ENCODE measurements around the gene CD47. TPM values are rescaled to one million over a fixed set of nuclear protein-coding genes. Genes with fewer than 3 reads are reported as not detected.

CD47 gene
- total and polyA plus RNA-seq, 7 experiments from 2014 or later, result 130 to 232 (median 171) TPM

DNA sequence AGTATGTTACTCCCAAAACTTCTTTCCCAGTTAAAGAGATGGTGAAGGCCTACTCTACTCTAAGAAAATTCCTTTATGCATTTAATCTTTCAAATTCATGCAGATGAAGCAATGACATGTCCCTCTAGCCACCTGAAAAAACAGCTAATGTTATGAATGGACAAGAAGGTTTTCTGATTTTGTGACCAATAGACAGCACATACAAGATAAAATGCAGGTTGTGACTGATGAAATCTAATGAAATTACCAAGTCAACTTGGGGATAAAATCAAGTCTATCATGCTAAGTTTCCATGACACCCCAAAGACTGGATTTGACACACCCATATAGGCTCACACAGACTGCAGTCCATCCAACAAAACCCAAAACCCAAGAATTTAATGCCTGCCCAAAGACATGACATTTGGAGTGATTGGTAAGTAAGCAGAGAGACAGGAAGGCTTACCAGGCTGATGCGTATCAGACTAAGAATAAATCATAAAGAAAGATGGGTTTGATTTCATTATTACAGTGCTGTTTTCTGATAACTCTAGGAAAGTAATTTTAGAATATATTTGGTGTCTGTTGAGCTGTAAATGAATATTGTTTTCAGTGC lies 26.4 kb downstream of the CD47 start:
- peaks cover 40 to 91% (median 80%) of the 10 kb centered on the region in 7 donors for H3K4me1 Mint-ChIP-seq
- Histone ChIP-seq H3K4me1 (ENCODE audit: control insufficient read depth in 2 of 2, insufficient read depth in 2 of 2, low read length in 2 of 2) (peaks cover 6 to 13% of the 10 kb centered on the region in 2 donors), H3K36me3 (ENCODE audit: control insufficient read depth in 2 of 3, insufficient read depth in 3 of 3, low read length in 3 of 3) (peaks cover 12 to 46% (median 16%) of the 10 kb centered on the region in 3 experiments), H3K9me3 (ENCODE audit: control insufficient read depth in 2 of 3, low read length in 3 of 3) (no peaks in the 10 kb centered on the region), H3K4me3 (ENCODE audit: low read length) (no peak overlapping the region), H3K27me3 (ENCODE audit: control insufficient read depth in 2 of 2, insufficient read depth in 2 of 2, low read length in 2 of 2) (no peaks in the 10 kb centered on the region), H3K27ac (ENCODE audit: low read depth, low read length) (no peak overlapping the region)
- intact Hi-C loops (cut with micrococcal nuclease), result no loop called here
- H3K36me3 Mint-ChIP-seq, result peaks cover 13 to 69% (median 38%) of the 10 kb centered on the region in 5 donors
- no peaks in the 10 kb centered on the region for H3K9me3 Mint-ChIP-seq
- no peak for DNase-seq
- H3K27me3 Mint-ChIP-seq, result no peaks in the 10 kb centered on the region
- ATAC-seq, result no peak
- peak overlapping the region in 2 of 10 donors; percentile 39 to 44 for H3K4me3 Mint-ChIP-seq
- ChIA-PET CTCF (no interaction called here), POLR2A (interaction anchor here (0.7 to 1.1 kb wide), 3 partner anchors 23 to 414 kb away, joined by 3 to 6 read pairs (median 3); no protein-coding TSS in a partner anchor)
- peak overlapping the region in 6 of 9 donors; percentile 18 to 81 (median 68) for H3K27ac Mint-ChIP-seq

DNA sequence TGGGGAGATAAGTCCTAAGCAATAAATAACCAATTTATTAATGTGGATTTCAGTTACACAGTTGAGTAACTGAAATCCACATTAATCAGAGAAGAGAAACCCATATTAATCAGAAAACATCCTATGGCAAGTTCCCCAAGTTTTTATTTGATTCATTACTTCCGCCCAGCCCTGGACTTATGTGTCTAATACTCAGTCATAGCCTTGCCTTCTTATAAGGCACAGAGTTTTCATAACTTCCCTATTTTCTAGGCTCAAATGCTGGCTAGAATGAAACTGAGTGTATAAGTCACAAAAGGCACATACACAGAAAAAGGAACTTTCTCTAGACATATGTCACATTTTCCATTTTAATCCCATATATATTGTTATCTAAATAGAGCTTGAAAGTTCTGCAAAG lies 28.8 kb downstream of the CD47 start:
- CTCF ChIA-PET, result no interaction called here
- no peak overlapping the region for H3K27ac ChIP-seq (ENCODE audit: low read depth, low read length)
- DNase-seq (no peak), ATAC-seq (peak; percentile 79)
- H3K27me3 Mint-ChIP-seq, result no peaks in the 10 kb centered on the region
- peaks cover 38 to 89% (median 80%) of the 10 kb centered on the region in 7 donors for H3K4me1 Mint-ChIP-seq
- no peak overlapping the region for H3K4me3 Mint-ChIP-seq
- H3K4me3 ChIP-seq (ENCODE audit: low read length), result no peak overlapping the region
- intact Hi-C loops (cut with micrococcal nuclease), result loop anchor here in 1 of 2 donors (2.0 kb wide), 1 partner anchor 13 kb away; no protein-coding TSS in a partner anchor
- H3K27ac Mint-ChIP-seq, result peak overlapping the region in 6 of 9 donors; percentile 12 to 67 (median 38)
- POLR2A ChIA-PET, result no interaction called here
- H3K9me3 Mint-ChIP-seq, result no peaks in the 10 kb centered on the region
- peaks cover 13 to 67% (median 50%) of the 10 kb centered on the region in 5 donors for H3K36me3 Mint-ChIP-seq
- no peaks in the 10 kb centered on the region for H3K9me3 ChIP-seq (ENCODE audit: control insufficient read depth in 2 of 3, low read length in 3 of 3)
- H3K36me3 ChIP-seq (ENCODE audit: control insufficient read depth in 2 of 3, insufficient read depth in 3 of 3, low read length in 3 of 3), result peaks cover 18 to 46% (median 24%) of the 10 kb centered on the region in 3 experiments
- peaks cover 6 to 10% of the 10 kb centered on the region in 2 donors for H3K4me1 ChIP-seq (ENCODE audit: control insufficient read depth in 2 of 2, insufficient read depth in 2 of 2, low read length in 2 of 2)
- H3K27me3 ChIP-seq (ENCODE audit: control insufficient read depth in 2 of 2, insufficient read depth in 2 of 2, low read length in 2 of 2), result no peaks in the 10 kb centered on the region

DNA sequence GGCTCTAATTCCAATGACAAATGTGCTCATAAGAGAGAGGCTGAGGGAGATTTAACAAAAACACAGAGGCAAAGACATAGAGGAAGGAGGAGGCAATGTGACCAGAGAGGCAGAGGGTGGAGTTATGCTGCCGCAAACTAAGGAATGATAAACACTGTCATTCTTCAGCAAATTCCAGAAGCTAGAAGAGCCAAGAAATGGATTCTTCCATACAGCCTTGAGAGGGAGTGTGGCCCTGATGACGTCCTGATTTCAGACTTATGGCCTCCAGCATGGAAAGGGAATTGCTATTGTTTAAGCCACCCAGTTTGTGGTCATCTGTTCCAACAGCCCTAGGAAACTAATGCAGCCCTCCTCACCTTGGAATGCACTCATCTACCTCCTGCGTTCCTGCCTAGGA lies 30.5 kb downstream of the CD47 start:
- H3K36me3 ChIP-seq (ENCODE audit: control insufficient read depth in 2 of 3, insufficient read depth in 3 of 3, low read length in 3 of 3), result peaks cover 18 to 53% (median 24%) of the 10 kb centered on the region in 3 experiments
- ChIA-PET CTCF (no interaction called here), POLR2A (interaction anchor here (1.1 kb wide), 1 partner anchor 55 kb away, joined by 3 read pairs; no protein-coding TSS in a partner anchor)
- peaks cover 38 to 88% (median 76%) of the 10 kb centered on the region in 7 donors for H3K4me1 Mint-ChIP-seq
- ATAC-seq (no peak), DNase-seq (no peak)
- peaks cover 7 to 11% of the 10 kb centered on the region in 2 donors for H3K4me1 ChIP-seq (ENCODE audit: control insufficient read depth in 2 of 2, insufficient read depth in 2 of 2, low read length in 2 of 2)
- H3K4me3 Mint-ChIP-seq, result no peak overlapping the region
- peak overlapping the region in 6 of 9 donors; percentile 3 to 76 (median 44) for H3K27ac Mint-ChIP-seq
- H3K9me3 Mint-ChIP-seq, result no peaks in the 10 kb centered on the region
- peaks cover 12 to 63% (median 49%) of the 10 kb centered on the region in 5 donors for H3K36me3 Mint-ChIP-seq
- no peak overlapping the region for H3K27ac ChIP-seq (ENCODE audit: low read depth, low read length)
- H3K9me3 ChIP-seq (ENCODE audit: control insufficient read depth in 2 of 3, low read length in 3 of 3), result no peaks in the 10 kb centered on the region
- no peak overlapping the region for H3K4me3 ChIP-seq (ENCODE audit: low read length)
- intact Hi-C loops (cut with micrococcal nuclease), result no loop called here
- no peaks in the 10 kb centered on the region for H3K27me3 Mint-ChIP-seq
- no peaks in the 10 kb centered on the region for H3K27me3 ChIP-seq (ENCODE audit: control insufficient read depth in 2 of 2, insufficient read depth in 2 of 2, low read length in 2 of 2)

DNA sequence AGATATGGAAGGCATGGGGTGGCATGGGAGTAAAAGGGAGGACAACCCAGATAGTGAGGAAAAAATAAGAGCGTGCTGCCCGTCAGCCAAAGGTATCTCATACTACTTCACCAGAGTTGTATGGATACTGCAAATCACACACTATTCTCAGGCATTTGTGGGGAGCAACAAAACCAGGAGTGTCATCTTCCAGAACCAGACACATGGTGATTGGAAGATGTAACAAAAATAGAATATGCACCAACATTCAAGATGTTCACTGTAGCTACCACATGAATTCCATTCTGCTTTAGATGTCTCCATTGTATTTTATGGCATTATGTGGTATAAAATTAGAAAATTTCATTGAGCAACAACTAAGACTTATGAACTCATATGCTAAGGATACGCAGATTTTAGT lies 34.9 kb downstream of the CD47 start:
- H3K4me1 Mint-ChIP-seq, result peaks cover 34 to 81% (median 62%) of the 10 kb centered on the region in 7 donors

DNA sequence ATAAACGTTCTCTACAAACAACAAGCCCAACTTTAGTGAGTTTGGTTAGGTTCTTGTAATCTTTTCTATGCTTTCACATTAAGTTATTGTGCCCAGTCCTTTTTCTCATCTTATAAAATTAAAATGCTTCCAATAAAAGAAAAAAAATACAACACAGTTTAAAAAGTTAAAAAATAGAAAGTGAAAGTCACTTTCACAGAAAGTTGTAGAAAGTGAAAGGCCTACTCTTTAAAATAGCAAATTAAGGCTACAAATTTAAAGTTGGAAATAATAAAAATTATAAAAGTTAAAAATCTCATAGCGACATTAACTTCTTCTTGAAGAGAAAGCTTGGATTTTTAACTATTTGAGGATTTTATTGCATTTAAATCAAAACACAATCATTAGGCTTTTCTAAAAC lies 35.9 kb downstream of the CD47 start:
- Mint-ChIP-seq H3K27me3 (no peaks in the 10 kb centered on the region), H3K9me3 (no peaks in the 10 kb centered on the region), H3K36me3 (peaks cover 15 to 60% (median 45%) of the 10 kb centered on the region in 5 donors), H3K4me3 (peak overlapping the region in 1 of 10 donors; percentile 56), H3K4me1 (peaks cover 30 to 74% (median 56%) of the 10 kb centered on the region in 7 donors), H3K27ac (peak overlapping the region in 5 of 9 donors; percentile 33 to 82 (median 38))
- intact Hi-C loops (cut with micrococcal nuclease), result loop anchor here (5.0 kb wide), 4 partner anchors 32 to 422 kb away; no protein-coding TSS in a partner anchor
- H3K9me3 ChIP-seq (ENCODE audit: control insufficient read depth in 2 of 3, low read length in 3 of 3), result no peaks in the 10 kb centered on the region
- H3K36me3 ChIP-seq (ENCODE audit: control insufficient read depth in 2 of 3, insufficient read depth in 3 of 3, low read length in 3 of 3), result peaks cover 9 to 58% (median 19%) of the 10 kb centered on the region in 3 experiments
- no peak overlapping the region for H3K27ac ChIP-seq (ENCODE audit: low read depth, low read length)
- H3K27me3 ChIP-seq (ENCODE audit: control insufficient read depth in 2 of 2, insufficient read depth in 2 of 2, low read length in 2 of 2), result no peaks in the 10 kb centered on the region
- ChIA-PET POLR2A (no interaction called here), CTCF (no interaction called here)
- DNase-seq (no peak), ATAC-seq (no peak)
- peaks cover 4 to 8% of the 10 kb centered on the region in 2 donors for H3K4me1 ChIP-seq (ENCODE audit: control insufficient read depth in 2 of 2, insufficient read depth in 2 of 2, low read length in 2 of 2)
- no peak overlapping the region for H3K4me3 ChIP-seq (ENCODE audit: low read length)

More for the DNA sequence above, 34.9 kb downstream of the CD47 start:
- CTCF ChIA-PET, result no interaction called here
- H3K27me3 Mint-ChIP-seq, result no peaks in the 10 kb centered on the region
- intact Hi-C loops (cut with micrococcal nuclease), result loop anchor here in 1 of 2 donors (5.0 kb wide), 3 partner anchors 266 to 421 kb away; no protein-coding TSS in a partner anchor
- peak overlapping the region in 5 of 10 donors; percentile 0 to 56 (median 25) for H3K4me3 Mint-ChIP-seq
- H3K27me3 ChIP-seq (ENCODE audit: control insufficient read depth in 2 of 2, insufficient read depth in 2 of 2, low read length in 2 of 2), result no peaks in the 10 kb centered on the region
- H3K27ac ChIP-seq (ENCODE audit: low read depth, low read length), result no peak overlapping the region
- peaks cover 19 to 66% (median 55%) of the 10 kb centered on the region in 5 donors for H3K36me3 Mint-ChIP-seq
- H3K9me3 Mint-ChIP-seq, result no peaks in the 10 kb centered on the region
- no peak overlapping the region for H3K4me3 ChIP-seq (ENCODE audit: low read length)
- peaks cover 4 to 8% of the 10 kb centered on the region in 2 donors for H3K4me1 ChIP-seq (ENCODE audit: control insufficient read depth in 2 of 2, insufficient read depth in 2 of 2, low read length in 2 of 2)
- DNase-seq (no peak), ATAC-seq (no peak)
- H3K36me3 ChIP-seq (ENCODE audit: control insufficient read depth in 2 of 3, insufficient read depth in 3 of 3, low read length in 3 of 3), result peaks cover 19 to 62% (median 19%) of the 10 kb centered on the region in 3 experiments
- H3K9me3 ChIP-seq (ENCODE audit: control insufficient read depth in 2 of 3, low read length in 3 of 3), result no peaks in the 10 kb centered on the region
- POLR2A ChIA-PET, result no interaction called here
- H3K27ac Mint-ChIP-seq, result peak overlapping the region; percentile 2 to 83 (median 38)

DNA sequence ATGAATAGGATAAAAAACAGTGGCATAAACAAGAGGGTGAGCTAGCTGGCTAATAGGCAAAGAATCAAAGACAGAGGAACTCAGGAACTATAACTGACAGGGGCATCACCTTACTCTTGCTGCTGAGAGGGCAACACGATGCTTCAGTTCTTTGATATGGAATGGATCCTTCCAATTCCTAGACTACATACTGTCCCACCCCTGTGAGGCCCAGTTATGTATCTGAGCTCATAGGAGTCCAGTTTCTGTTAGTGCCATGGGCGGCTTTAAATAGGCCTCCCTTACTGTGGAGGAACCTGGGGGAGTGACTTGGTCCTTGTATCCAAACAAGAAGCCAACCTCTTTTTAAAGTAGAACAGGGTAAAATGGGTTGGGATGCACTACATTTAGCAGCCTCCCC lies 37.3 kb downstream of the CD47 start:
- ChIA-PET CTCF (interaction anchor here (0.5 to 1.0 kb wide), 5 partner anchors 10 to 263 kb away, joined by 3 to 6 read pairs (median 4); no protein-coding TSS in a partner anchor), POLR2A (interaction anchor here (0.5 to 0.7 kb wide), 3 partner anchors 14 to 754 kb away, joined by 3 to 7 read pairs (median 3); no protein-coding TSS in a partner anchor)
- no peaks in the 10 kb centered on the region for H3K9me3 Mint-ChIP-seq
- Histone ChIP-seq H3K4me3 (ENCODE audit: low read length) (no peak overlapping the region), H3K27ac (ENCODE audit: low read depth, low read length) (no peak overlapping the region), H3K9me3 (ENCODE audit: control insufficient read depth in 2 of 3, low read length in 3 of 3) (no peaks in the 10 kb centered on the region), H3K4me1 (ENCODE audit: control insufficient read depth in 2 of 2, insufficient read depth in 2 of 2, low read length in 2 of 2) (peaks cover 4 to 8% of the 10 kb centered on the region in 2 donors), H3K27me3 (ENCODE audit: control insufficient read depth in 2 of 2, insufficient read depth in 2 of 2, low read length in 2 of 2) (no peaks in the 10 kb centered on the region), H3K36me3 (ENCODE audit: control insufficient read depth in 2 of 3, insufficient read depth in 3 of 3, low read length in 3 of 3) (peaks cover 8 to 53% (median 13%) of the 10 kb centered on the region in 3 experiments)
- intact Hi-C loops (cut with micrococcal nuclease), result loop anchor here in 1 of 2 donors (5.0 kb wide), 1 partner anchor 34 kb away; no protein-coding TSS in a partner anchor
- H3K4me3 Mint-ChIP-seq, result no peak overlapping the region
- H3K27me3 Mint-ChIP-seq, result no peaks in the 10 kb centered on the region
- ATAC-seq (no peak), DNase-seq (no peak)
- peaks cover 15 to 65% (median 53%) of the 10 kb centered on the region in 5 donors for H3K36me3 Mint-ChIP-seq
- peak overlapping the region in 8 of 9 donors; percentile 10 to 82 (median 68) for H3K27ac Mint-ChIP-seq
- H3K4me1 Mint-ChIP-seq, result peaks cover 30 to 70% (median 52%) of the 10 kb centered on the region in 7 donors
